HEK293 (cell line): ENCODE measurements around the gene GDAP1L1.

Experiments
- CTCF ChIA-PET: fragments of 350-600 bp; formaldehyde crosslinking; extraction: SDS; loops from one replicate; lab custom pipeline; 2021; ENCODE audit warnings: antibody characterized with exemption; lab: Yijun Ruan, JAX
- POLR2A ChIA-PET: fragments of 300-600 bp; formaldehyde crosslinking; extraction: SDS; loops from one replicate; lab custom pipeline; 2020; ENCODE audit warnings: antibody characterized with exemption, inconsistent platforms; lab: Yijun Ruan, JAX
- H3K27ac ChIP-seq: fragments of 200-500 bp; sonication (Bioruptor generic); 2 replicates; pipeline ENCODE4 v1.5.1; 2014; ENCODE audit warnings: low read depth, low read length, control low read depth, inconsistent platforms; ENCODE audit errors: extremely low read depth
- H3K36me3 ChIP-seq, 2 experiments: fragments of 200-500 bp in 1 of 2; sonication (Bioruptor generic) in 1 of 2; 1 replicate in 1 of 2; 2 replicates in 1 of 2; pipeline ENCODE4 v1.5.1; 2014 to 2017; ENCODE audit warnings: inconsistent platforms in 2 of 2, low read length in 2 of 2; ENCODE audit not compliant: control insufficient read depth in 2 of 2, insufficient read depth in 1 of 2
- H3K4me1 ChIP-seq: fragments of 200-500 bp; sonication (Bioruptor generic); 2 replicates; pipeline ENCODE4 v1.5.1; 2014; ENCODE audit warnings: mild to moderate bottlenecking, low read length, inconsistent platforms; ENCODE audit not compliant: control insufficient read depth, insufficient read depth
- H3K4me3 ChIP-seq: 2 replicates; pipeline ENCODE4 v1.5.1; 2011; ENCODE audit warnings: low read depth, mild to moderate bottlenecking, control low read depth, low read length, moderate library complexity
- H3K9me3 ChIP-seq: fragments of 200-500 bp; sonication (Bioruptor generic); 2 replicates; pipeline ENCODE4 v1.5.1; 2014; ENCODE audit warnings: low read depth, low read length, inconsistent platforms; ENCODE audit not compliant: control insufficient read depth, insufficient read depth
- IKZF3 ChIP-seq: fragments of 450-650 bp; IDR thresholded peaks from 2 replicates; pipeline ENCODE4 v1.5.0; 2018; ENCODE audit warnings: missing biosample characterization, mild to moderate bottlenecking, missing genetic modification characterization, moderate library complexity
- KLF9 ChIP-seq: fragments of 450-650 bp; formaldehyde crosslinking; IDR thresholded peaks from 2 replicates; pipeline ENCODE4 v1.5.1; 2016; ENCODE audit warnings: missing biosample characterization, missing genetic modification characterization, low read depth
- PBX3 ChIP-seq: sonication (generic); formaldehyde crosslinking; IDR thresholded peaks from 2 replicates; pipeline ENCODE4 v1.8.1; 2022; ENCODE audit warnings: mild to moderate bottlenecking, moderate library complexity, missing genetic modification reagents
- PRDM10 ChIP-seq: fragments of 450-650 bp; formaldehyde crosslinking; IDR thresholded peaks from 2 replicates; pipeline ENCODE4 v1.5.1; 2016; ENCODE audit warnings: missing biosample characterization, missing genetic modification characterization
- SP7 ChIP-seq: fragments of 450-650 bp; formaldehyde crosslinking; IDR thresholded peaks from 2 replicates; pipeline ENCODE4 v1.5.1; 2016; ENCODE audit warnings: missing biosample characterization, missing genetic modification characterization
- ZBTB6 ChIP-seq: fragments of 450-650 bp; formaldehyde crosslinking; IDR thresholded peaks from 2 replicates; pipeline ENCODE4 v1.5.1; 2017; ENCODE audit warnings: missing biosample characterization, missing genetic modification characterization
- ZBTB8A ChIP-seq: fragments of 450-650 bp; formaldehyde crosslinking; IDR thresholded peaks from 2 replicates; pipeline ENCODE4 v1.5.1; 2016; ENCODE audit warnings: missing biosample characterization, missing genetic modification characterization
- ZFHX2 ChIP-seq: fragments of 450-650 bp; formaldehyde crosslinking; conservative IDR thresholded peaks from 2 replicates; pipeline ENCODE4 v1.5.1; 2016; ENCODE audit warnings: missing biosample characterization, missing genetic modification characterization
- ZFP69B ChIP-seq: fragments of 450-650 bp; formaldehyde crosslinking; IDR thresholded peaks from 2 replicates; pipeline ENCODE4 v1.5.1; 2016; ENCODE audit warnings: missing biosample characterization, missing genetic modification characterization
- ZNF10 ChIP-seq: fragments of 450-650 bp; formaldehyde crosslinking; IDR thresholded peaks from 2 replicates; pipeline ENCODE4 v1.5.1; 2017; ENCODE audit warnings: missing biosample characterization, missing genetic modification characterization
- ZNF146 ChIP-seq: fragments of 450-650 bp; formaldehyde crosslinking; IDR thresholded peaks from 2 replicates; pipeline ENCODE4 v1.5.1; 2016; ENCODE audit warnings: missing biosample characterization, missing genetic modification characterization
- ZNF19 ChIP-seq: fragments of 450-650 bp; formaldehyde crosslinking; IDR thresholded peaks from 2 replicates; pipeline ENCODE4; 2016; ENCODE audit warnings: missing biosample characterization, missing genetic modification characterization, low read depth
- ZNF223 ChIP-seq: fragments of 450-650 bp; formaldehyde crosslinking; IDR thresholded peaks from 2 replicates; pipeline ENCODE4 v1.5.1; 2016; ENCODE audit warnings: missing biosample characterization, missing genetic modification characterization
- ZNF324 ChIP-seq: fragments of 450-650 bp; formaldehyde crosslinking; IDR thresholded peaks from 2 replicates; pipeline ENCODE4 v1.5.1; 2016; ENCODE audit warnings: missing biosample characterization, missing genetic modification characterization
- ZNF341 ChIP-seq: fragments of 450-650 bp; formaldehyde crosslinking; IDR thresholded peaks from 2 replicates; pipeline ENCODE4; 2016; ENCODE audit warnings: low read depth, missing biosample characterization, missing genetic modification characterization
- ZNF37A ChIP-seq: fragments of 450-650 bp; IDR thresholded peaks from 2 replicates; pipeline ENCODE4 v1.5.1; 2018; ENCODE audit warnings: missing biosample characterization, missing genetic modification characterization
- ZNF416 ChIP-seq: fragments of 450-650 bp; formaldehyde crosslinking; IDR thresholded peaks from 2 replicates; pipeline ENCODE4 v1.5.1; 2016; ENCODE audit warnings: missing biosample characterization, missing genetic modification characterization
- ZNF513 ChIP-seq: fragments of 450-650 bp; IDR thresholded peaks from 2 replicates; pipeline ENCODE4 v1.5.1; 2018; ENCODE audit warnings: missing biosample characterization, missing genetic modification characterization
- ZNF639 ChIP-seq: fragments of 450-650 bp; formaldehyde crosslinking; IDR thresholded peaks from 2 replicates; pipeline ENCODE4 v1.5.1; 2016; ENCODE audit warnings: missing biosample characterization, missing genetic modification characterization
- ZNF777 ChIP-seq: fragments of 450-650 bp; formaldehyde crosslinking; IDR thresholded peaks from 2 replicates; pipeline ENCODE4 v1.5.1; 2017; ENCODE audit warnings: missing biosample characterization, missing genetic modification characterization, borderline replicate concordance
- ZNF785 ChIP-seq: fragments of 450-650 bp; formaldehyde crosslinking; IDR thresholded peaks from 2 replicates; pipeline ENCODE4 v1.5.1; 2016; ENCODE audit warnings: missing biosample characterization, missing genetic modification characterization

GDAP1L1 gene

GRCh38 chr20:44204156-44204831 lies 42.8 kb upstream of the GDAP1L1 start (continued):
- TF ChIP-seq ZNF777, result no peak
- TF ChIP-seq ZNF513 (tag by site-specific recombination), result no peak
- no peak for TF ChIP-seq ZBTB8A (tag by site-specific recombination)
- TF ChIP-seq, all 188 proteins: peak for 21

- Histone ChIP-seq H3K36me3 (peaks cover 33 to 59% of the 10 kb centered on the region in 2 experiments), H3K4me3 (no peak overlapping the region)
Observed at GRCh38 chr20:44204832-44205215, 42.3 kb upstream of the GDAP1L1 start.

More at GRCh38 chr20:44204832-44205215, 42.3 kb upstream of the GDAP1L1 start:
- Histone ChIP-seq H3K9me3 (no peaks in the 10 kb centered on the region), H3K4me1 (peaks cover 22% of the 10 kb centered on the region), H3K27ac (no peak overlapping the region)
- POLR2A ChIA-PET, result interaction anchor here (0.7 to 1.1 kb wide), 2 partner anchors 9 to 159 kb away, joined by 3 read pairs; no protein-coding TSS in a partner anchor
- no peak for TF ChIP-seq ZNF223 (tag by site-specific recombination)
- no peak for TF ChIP-seq SP7
- no peak for TF ChIP-seq ZFP69B (tag by site-specific recombination)
- no peak for TF ChIP-seq IKZF3
- TF ChIP-seq ZNF416 (tag by site-specific recombination), result no peak
- TF ChIP-seq ZNF785 (tag by site-specific recombination), result no peak
- no peak for TF ChIP-seq ZFHX2
- no peak for TF ChIP-seq KLF9 (tag by site-specific recombination)
- TF ChIP-seq PRDM10 (tag by site-specific recombination), result no peak
- no peak for TF ChIP-seq ZNF324 (tag by site-specific recombination)
- no peak for TF ChIP-seq ZNF341
- no peak for TF ChIP-seq PBX3
- no peak for TF ChIP-seq ZNF10 (tag by site-specific recombination)
- no peak for TF ChIP-seq ZNF19 (tag by site-specific recombination)
- no peak for TF ChIP-seq ZNF639
- no peak for TF ChIP-seq ZNF37A (tag by site-specific recombination)
- no peak for TF ChIP-seq ZNF146 (tag by site-specific recombination)
- TF ChIP-seq ZBTB6 (tag by site-specific recombination), result no peak
- CTCF ChIA-PET, result no interaction called here
